HG03103 (cell line): ENCODE results near the gene HELB.

Experiments used
- ATAC-seq: cut with Tn5 transposase; IDR thresholded peaks from one replicate; pipeline ENCODE4 v1.9.1; 2021; ENCODE audit warnings: low read depth; ENCODE audit not compliant: unreplicated experiment

Gene HELB

GRCh38 chr12:66354291-66354690, 52.0 kb downstream of the HELB start:
- ATAC-seq, result no peak

- no peak for ATAC-seq
These were observed 57.0 kb downstream of the HELB start for GRCh38 chr12:66359300-66359699.

DNA sequence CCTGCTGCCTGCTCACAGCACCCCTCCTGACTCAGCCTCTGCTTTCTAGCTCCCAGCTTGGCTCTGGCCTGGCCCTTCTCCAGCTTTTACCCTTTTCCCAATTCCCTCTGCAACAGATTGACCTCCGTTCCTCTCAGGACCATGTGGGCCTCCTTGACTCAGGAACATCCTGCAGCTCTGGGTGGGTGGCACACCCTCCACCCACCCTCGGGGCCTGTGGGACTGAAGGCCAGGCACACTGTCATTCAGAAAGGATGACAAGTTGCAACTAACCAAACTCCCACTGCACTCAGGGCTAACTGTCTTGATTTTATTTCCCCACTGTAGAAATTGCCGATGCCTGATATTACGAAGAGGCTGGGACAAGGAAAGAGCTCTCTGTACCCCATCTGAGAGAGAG, 59.4 kb downstream of the HELB start:
- ATAC-seq, result no peak

GRCh38 chr12:66365718-66366490, 63.6 kb downstream of the HELB start:
- ATAC-seq, result no peak

- no peak for ATAC-seq
These were observed 64.8 kb downstream of the HELB start for GRCh38 chr12:66367015-66367667.

- ATAC-seq, result no peak
These were observed 69.7 kb downstream of the HELB start for GRCh38 chr12:66371982-66372381.

DNA sequence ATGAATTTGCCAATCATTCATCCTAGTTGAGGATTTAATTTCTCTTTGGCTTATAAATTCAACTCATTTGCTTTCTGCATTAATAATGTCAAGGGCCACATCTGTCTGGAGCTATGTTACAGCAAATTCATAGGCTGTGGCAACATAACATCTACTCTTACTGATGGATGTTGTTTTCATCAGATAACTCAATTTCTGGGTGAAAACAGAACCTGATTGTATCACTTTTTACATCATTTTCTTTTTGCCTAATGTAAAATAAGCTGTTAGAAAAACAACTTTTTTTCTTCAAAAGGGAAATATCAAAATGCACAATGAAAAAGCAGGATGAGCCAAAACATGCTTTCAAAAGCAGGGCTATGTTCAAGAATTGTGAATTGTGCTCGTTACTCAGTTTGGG, 73.3 kb downstream of the HELB start:
- ATAC-seq, result no peak

GRCh38 chr12:66379616-66380015, 77.3 kb downstream of the HELB start:
- ATAC-seq, result no peak

- ATAC-seq, result no peak
These were observed 78.7 kb downstream of the HELB start for GRCh38 chr12:66380769-66381535.

DNA sequence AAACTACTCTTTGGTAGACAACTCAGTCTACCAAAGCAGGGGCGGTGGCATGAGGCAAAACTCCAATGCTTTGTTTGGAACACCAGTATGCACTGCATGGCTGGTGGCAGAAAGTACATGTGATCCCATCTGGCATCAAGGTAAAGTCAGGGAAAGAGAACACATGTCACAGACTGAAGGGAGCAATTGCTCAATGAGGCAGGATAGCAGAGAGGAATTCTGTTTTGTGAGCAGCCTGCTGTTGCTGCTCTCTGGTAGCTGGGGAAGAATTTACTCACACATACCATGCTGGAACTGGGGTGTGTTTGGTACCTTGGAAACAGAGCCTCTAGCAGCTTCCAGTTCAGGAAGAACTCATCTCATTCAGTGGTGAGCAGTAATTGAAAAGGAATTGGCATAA, 84.8 kb downstream of the HELB start:
- ATAC-seq, result no peak
